GM12891 (cell line): ENCODE results near the gene GPC6.

Experiments used
- POLR2A ChIP-seq: IDR thresholded peaks from 2 replicates; pipeline ENCODE4 v1.6.1; 2011; ENCODE audit warnings: low read depth, low read length, control low read depth
- POLR2AphosphoS5 ChIP-seq: IDR thresholded peaks from 2 replicates; pipeline ENCODE4 v1.6.1; 2011; ENCODE audit warnings: low read depth, low read length, control low read depth
- TAF1 ChIP-seq: IDR thresholded peaks from 2 replicates; pipeline ENCODE4 v1.6.1; 2011; ENCODE audit warnings: low read depth, low read length, control low read depth

DNA sequence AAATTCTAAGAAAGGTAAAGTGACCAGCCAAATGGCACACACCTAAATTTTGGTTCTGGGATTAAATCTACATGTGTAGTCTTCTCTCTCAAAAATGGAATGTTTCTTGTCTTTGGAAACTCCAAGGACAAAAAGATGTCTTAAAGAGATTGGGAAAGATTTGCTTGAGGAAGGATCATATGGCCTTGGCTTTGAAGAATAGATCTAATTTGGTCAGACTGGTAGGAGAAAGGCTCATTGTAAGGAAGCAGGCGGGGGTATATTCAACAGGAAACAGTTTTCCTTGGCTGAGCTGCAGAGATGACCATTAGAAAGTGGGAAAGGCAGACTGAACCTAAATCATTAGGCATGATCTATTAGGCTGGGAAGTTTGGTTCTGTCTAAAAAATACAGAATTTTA is 887.6 kb downstream of the GPC6 start:
- TF ChIP-seq TAF1 (no peak), POLR2A (no peak), POLR2AphosphoS5 (no peak)
